Stimulated activated naive CD4-positive, alpha-beta T cell (primary cell): Measurements from ENCODE around the gene PPM1H.
"Not testable (repeated sequence)": the region's sequence is repeated elsewhere in the genome, so short reads cannot be mapped to it uniquely, and the experiment has no call there.

Experiments
- DNase-seq, 6 experiments: peaks; one replicate each; lab custom pipeline; 2025; lab: John Stamatoyannopoulos, UW

PPM1H gene

GRCh38 chr12:62909340-62909739 is 25.6 kb downstream of the PPM1H start:
- DNase-seq, result no peak

DNA sequence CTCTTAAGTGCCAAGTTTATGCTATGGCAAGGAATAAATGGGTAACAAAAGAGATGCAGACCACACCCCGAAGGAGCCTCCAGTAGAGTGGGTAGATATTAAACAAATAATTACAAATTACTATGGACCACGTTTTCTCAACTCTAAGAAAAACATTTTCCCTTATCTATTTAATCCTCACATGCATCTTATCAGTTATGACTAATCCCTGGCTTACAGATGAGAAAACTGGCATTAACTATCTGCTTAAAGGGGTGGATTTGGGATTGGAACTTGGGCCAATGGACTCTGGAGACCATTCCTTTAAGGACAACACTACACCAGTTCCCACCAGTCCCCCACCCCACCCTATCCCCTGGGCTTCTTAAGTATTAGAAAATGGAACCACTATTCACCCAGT is 26.3 kb downstream of the PPM1H start:
- DNase-seq, result no peak

GRCh38 chr12:62907561-62907960 is 27.4 kb downstream of the PPM1H start:
- DNase-seq, result no peak

GRCh38 chr12:62907078-62907477 is 27.9 kb downstream of the PPM1H start:
- DNase-seq, result no peak

DNA sequence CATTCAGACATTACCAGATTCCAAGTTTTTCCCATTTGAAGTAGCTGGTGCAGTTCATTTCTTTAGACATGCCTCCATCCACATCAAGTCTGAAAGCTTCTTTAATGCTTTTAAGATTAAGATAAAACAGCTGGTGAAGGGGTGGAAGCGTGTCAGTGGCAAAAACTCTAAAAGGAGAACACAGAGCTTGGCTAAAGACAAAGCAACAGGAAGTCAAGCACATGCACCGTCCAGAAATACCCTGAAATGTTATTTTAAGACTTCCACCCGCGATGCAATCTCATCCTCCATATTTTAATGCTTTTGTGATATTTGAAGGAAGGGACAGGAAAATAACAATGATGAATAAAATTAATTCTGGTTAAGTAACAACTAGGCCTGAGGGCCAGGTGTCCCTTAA is 31.8 kb downstream of the PPM1H start:
- DNase-seq, result no peak

DNA sequence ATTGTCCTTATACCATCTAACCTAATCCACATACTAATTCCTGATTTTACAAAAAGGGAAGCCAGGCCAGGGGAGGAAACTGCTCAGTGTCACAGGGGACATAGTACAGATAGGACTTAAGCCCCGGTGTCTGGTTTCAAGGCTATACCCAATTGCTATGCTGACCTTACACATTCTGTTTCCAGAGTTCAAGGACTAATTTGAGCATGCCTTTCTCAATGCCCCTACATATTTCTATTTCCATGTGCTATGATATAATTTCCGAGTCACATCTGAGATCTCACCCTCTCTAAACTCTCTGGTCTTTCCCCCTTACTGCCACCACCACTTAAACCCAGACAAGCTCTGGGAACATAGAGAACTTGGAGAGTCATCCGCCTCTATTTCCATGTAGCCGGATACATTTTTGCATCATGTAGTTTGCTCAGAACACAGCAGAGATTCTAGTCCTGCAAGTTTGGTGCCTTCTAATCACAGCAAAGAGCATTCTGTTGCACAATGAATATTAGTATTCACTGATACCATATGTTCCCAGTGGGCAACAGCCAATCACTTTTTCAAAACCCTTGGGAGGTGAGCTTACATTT is 34.2 kb downstream of the PPM1H start:
- DNase-seq, result no peak

DNA sequence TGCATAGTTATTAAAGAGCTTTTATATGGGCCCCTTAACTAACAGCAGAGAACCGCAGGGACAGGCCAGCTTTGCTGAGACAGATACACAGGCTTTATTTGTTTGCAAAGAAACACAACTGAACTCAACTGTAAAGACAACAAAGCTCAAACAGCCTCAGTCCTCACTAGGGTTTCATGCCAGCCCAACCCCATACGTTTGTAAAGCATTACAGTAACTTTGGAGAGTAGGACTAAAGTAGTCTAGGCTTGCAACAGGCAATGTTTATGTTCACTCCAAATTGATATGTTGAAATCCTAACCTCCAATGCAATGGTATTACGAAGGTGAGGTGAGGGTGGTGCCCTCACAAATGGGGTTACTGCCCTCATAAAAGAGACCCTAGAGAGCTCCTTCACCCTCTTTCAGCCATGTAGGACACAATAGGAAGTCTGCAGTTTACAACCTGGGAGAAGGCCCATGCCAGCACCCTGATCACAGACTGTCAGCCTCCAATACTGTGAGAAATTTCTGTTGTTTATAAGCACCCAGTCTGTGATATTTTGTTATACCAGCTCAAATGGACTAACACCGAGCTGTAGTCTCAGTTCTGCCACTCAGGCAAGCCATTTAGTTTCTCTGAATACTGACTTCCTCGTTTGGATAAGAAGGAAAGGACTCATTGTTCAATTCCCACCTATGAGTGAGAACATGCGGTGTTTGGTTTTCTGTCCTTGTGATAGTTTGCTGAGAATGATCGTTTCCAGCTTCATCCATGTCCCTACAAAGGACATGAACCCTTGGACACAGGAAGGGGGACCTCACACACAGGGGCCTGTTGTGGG is 35.2 kb downstream of the PPM1H start:
- DNase-seq, result no peak

- no peak for DNase-seq
These were observed 36.4 kb downstream of the PPM1H start for GRCh38 chr12:62898526-62898925.

DNA sequence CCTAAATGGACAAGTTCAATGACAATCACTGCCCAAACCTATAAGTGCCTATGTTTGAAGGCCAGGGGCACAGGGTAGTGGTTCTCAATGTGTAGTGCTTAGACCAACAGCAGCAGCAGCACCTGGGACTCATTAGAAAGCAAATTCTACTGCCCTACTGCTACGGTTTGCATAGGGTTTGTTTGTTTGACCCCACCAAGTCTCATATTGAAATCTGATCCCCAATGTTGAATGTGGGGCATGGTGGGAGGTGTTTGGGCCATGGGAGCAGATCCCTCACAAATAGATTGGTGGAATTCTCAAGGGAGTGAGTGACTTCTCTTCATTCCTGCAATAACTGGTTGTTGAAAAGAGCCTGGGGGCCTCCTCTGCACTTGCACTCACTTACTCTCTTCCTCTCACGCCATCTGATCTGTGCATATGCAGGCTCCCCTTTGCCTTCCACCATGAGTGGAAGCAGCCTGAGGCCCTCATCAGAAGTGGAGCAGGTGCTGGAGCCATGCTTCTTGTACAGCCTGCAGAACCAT is 39.5 kb downstream of the PPM1H start:
- DNase-seq, result no peak

DNA sequence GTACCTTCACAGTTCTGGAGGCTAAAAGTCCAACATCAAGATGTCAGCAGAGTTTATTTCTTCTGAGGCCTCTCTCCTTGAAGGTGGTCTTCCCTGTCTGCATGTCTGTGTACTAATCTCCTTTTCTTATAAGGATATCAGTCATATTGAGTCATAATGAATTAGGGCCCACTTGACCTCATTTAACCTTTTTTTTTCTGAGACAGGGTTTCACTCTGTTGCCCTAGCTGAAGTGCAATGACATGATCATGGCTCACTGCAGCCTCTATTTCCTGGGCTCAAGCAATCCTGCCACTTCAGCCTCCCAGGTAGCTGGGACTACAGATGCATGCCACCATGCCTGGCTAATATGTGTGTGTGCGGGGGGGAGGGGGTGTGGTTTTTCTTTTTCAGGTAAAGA is 41.7 kb downstream of the PPM1H start:
- no peak for DNase-seq

- DNase-seq, result no peak
These were observed 43.0 kb downstream of the PPM1H start for GRCh38 chr12:62891805-62892549.

DNA sequence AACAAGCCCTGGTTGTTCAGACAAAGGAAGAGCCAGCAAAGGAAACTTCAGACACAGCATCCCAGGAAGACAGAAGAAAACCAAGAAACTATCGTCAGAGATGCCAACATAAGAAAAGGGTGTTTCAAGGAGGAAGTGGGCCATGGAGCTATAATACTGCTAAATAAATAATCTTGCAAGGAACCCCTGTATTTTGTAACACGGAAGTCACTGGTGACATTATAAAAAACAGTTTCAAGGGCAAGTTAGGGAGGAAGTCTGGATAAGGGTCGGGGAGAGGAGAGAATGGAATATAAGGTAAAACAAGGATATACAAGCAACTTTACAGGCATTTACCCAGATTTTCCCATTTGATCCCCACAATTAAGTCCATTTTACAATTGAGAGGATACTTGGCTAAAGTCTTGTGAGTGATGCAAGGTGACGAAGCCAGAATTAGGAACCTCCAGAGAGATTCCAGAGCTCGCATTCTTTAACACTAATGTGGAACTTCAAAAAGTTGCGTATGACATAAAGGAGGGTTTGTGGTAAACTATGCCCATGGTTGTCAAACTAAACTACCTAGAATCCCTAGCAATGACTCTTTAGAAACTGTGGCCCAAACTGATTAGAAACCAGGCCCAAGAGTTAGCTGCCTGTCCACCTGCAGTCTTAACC is 46.4 kb downstream of the PPM1H start:
- DNase-seq, result no peak

- no peak for DNase-seq
These were observed 48.2 kb downstream of the PPM1H start for GRCh38 chr12:62886796-62887195.

GRCh38 chr12:62885242-62885641 is 49.7 kb downstream of the PPM1H start:
- DNase-seq, result no peak

GRCh38 chr12:62884832-62885231 is 50.1 kb downstream of the PPM1H start:
- DNase-seq, result not testable (repeated sequence)

- DNase-seq, result no peak
These were observed 52.3 kb downstream of the PPM1H start for GRCh38 chr12:62882696-62883095.

DNA sequence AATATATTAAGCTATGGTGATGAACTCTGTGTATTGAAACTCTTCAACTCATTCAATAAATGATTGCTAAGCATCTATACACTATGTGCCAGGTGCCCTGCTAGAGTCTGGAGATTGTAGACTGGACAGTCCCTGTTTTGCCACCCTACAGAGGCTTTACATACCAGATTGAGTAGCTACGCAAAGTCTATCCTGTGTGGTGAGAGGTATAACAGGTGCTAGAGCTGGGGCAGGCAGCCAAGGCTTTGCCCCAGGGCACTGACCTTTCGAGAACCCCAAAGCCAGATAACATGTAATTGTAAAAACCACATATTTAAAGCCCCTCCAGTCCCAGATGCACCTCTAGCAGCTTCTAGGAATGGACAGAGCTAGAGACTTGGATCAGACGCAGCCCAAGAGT is 52.8 kb downstream of the PPM1H start:
- no peak for DNase-seq

DNA sequence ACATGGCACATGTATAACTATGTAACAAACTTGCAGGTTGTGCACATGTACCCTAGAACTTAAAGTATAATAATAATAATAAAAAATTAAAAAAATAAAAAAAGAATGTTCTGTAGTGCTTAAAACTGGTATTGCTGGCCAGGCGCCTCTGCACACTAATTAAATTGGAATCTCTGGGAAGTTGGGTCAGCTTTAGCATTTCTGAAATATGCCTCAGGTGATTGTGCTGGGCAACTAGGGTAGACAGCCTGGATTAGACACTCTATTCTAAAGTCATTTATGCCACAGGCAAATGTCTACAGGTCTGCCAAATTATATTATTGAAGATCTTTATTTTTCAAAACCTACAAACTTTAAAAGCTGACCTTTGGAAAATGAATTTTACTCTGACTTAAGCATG is 55.3 kb downstream of the PPM1H start:
- DNase-seq, result no peak

DNA sequence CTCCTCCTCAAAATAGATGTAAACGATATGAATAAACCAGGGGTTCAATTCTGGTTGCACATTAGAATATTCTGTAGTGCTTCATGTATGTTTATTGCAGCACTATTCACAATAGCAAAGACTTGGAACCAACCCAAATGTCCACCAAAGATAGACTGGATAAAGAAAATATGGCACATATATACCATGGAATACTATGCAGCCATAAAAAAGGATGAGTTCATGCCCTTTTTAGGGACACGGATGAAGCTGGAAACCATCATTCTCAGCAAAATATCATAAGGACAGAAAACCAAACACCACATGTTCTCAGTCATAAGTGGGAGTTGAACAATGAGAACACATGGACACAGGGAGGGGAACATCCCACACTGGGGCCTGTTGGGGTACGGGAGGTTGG is 55.7 kb downstream of the PPM1H start:
- DNase-seq, result not testable (repeated sequence)

GRCh38 chr12:62878211-62878610 is 56.7 kb downstream of the PPM1H start:
- DNase-seq, result no peak

GRCh38 chr12:62876938-62877548 is 57.9 kb downstream of the PPM1H start:
- DNase-seq, result no peak
